Nephron progenitor cell (in vitro differentiated cells): ENCODE results near the gene PLEKHA5.
A peak's percentile ranks its signal among the peaks of the same experiment; 100 is the strongest.

ENCODE experiments used
- DNase-seq: peaks from one replicate; pipeline ENCODE4 v3.0.0; 2021
- H3K27ac Mint-ChIP-seq: 2 replicates; pipeline ENCODE4 v1.8.0; 2021; ENCODE audit warnings: mild to moderate bottlenecking, moderate library complexity, mixed read lengths
- H3K27me3 Mint-ChIP-seq: 2 replicates; pipeline ENCODE4 v1.8.0; 2021; ENCODE audit warnings: mild to moderate bottlenecking, low read depth, mixed read lengths; ENCODE audit not compliant: poor library complexity
- H3K36me3 Mint-ChIP-seq: 2 replicates; pipeline ENCODE4 v1.8.0; 2021; ENCODE audit warnings: low read depth, mixed read lengths
- H3K4me1 Mint-ChIP-seq: 2 replicates; pipeline ENCODE4 v1.8.0; 2021; ENCODE audit warnings: mixed read lengths
- H3K4me3 Mint-ChIP-seq: 2 replicates; pipeline ENCODE4 v1.8.0; 2021; ENCODE audit warnings: mild to moderate bottlenecking, moderate library complexity, mixed read lengths
- H3K9me3 Mint-ChIP-seq: 2 replicates; pipeline ENCODE4 v1.8.0; 2021; ENCODE audit warnings: mild to moderate bottlenecking, moderate library complexity, mixed read lengths
- TF ChIP-seq, protein P1 (sequence below): fragments of 200-600 bp; sonication (generic); IDR thresholded peaks from 2 replicates; pipeline ENCODE4 v1.5.0; 2021; ENCODE audit warnings: antibody characterized with exemption

PLEKHA5 gene

DNA sequence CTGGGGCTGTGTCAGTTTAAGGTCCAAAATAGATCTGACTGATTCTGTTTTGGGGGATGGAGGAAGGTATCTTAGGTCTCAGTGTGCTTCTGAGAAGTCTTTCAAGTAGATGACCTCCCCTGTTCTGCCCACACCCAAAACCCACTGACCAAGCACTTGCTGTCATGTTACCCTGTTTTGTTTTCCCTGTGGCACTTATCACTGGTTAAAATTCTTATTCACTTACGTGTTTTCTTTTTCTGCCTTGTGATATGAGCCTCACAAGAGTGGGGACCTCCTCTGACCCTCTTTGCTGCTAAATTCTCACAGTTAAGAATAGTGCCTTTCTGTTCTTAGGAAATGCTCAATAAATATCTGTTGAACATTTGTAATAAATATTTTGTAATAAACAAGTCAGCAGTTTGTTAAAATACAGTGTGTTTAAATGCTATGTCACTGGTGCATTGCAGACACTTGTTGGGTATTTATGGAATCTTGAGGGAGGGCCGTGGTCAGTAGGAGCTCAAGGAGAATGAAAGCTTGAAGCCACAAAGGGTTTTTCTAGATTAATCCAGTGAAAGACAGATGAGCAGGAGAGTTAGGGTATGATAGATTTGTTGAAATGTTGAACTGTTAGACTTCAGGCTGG is 20.9 kb downstream of the PLEKHA5 start:
- TF ChIP-seq, protein P1, sequence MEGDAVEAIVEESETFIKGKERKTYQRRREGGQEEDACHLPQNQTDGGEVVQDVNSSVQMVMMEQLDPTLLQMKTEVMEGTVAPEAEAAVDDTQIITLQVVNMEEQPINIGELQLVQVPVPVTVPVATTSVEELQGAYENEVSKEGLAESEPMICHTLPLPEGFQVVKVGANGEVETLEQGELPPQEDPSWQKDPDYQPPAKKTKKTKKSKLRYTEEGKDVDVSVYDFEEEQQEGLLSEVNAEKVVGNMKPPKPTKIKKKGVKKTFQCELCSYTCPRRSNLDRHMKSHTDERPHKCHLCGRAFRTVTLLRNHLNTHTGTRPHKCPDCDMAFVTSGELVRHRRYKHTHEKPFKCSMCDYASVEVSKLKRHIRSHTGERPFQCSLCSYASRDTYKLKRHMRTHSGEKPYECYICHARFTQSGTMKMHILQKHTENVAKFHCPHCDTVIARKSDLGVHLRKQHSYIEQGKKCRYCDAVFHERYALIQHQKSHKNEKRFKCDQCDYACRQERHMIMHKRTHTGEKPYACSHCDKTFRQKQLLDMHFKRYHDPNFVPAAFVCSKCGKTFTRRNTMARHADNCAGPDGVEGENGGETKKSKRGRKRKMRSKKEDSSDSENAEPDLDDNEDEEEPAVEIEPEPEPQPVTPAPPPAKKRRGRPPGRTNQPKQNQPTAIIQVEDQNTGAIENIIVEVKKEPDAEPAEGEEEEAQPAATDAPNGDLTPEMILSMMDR: no peak
- H3K27ac Mint-ChIP-seq: no peak overlapping the region
- peaks cover 8% of the 10 kb centered on the region for H3K4me1 Mint-ChIP-seq
- no peak for DNase-seq
- no peaks in the 10 kb centered on the region for H3K27me3 Mint-ChIP-seq
- H3K4me3 Mint-ChIP-seq: no peak overlapping the region
- peaks cover 58% of the 10 kb centered on the region for H3K36me3 Mint-ChIP-seq
- peaks cover 8% of the 10 kb centered on the region for H3K9me3 Mint-ChIP-seq

DNA sequence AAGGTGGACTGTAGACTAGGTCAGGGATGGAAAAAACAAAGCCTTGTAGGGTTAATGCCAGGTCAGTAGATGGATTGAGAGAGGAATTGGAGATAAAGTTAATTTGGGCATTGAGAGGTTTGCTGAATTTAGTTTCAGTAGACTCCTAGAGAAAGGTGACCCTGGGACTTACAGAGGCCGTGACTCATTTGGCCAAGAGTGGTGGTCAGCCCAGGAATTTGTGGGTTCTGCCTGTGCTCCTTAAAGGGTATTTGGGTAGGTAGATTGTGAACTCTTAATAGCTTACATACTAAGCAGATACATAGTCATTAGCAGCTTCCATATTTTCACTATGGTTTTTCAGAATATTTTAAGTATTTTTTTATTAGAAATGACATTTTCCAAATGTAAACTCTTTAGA is 21.8 kb downstream of the PLEKHA5 start:
- H3K27ac Mint-ChIP-seq: peak overlapping the region; percentile 10
- H3K4me3 Mint-ChIP-seq: no peak overlapping the region
- H3K4me1 Mint-ChIP-seq: peaks cover 17% of the 10 kb centered on the region
- no peak for DNase-seq
- TF ChIP-seq, protein P1: no peak
- H3K9me3 Mint-ChIP-seq: peaks cover 8% of the 10 kb centered on the region
- no peaks in the 10 kb centered on the region for H3K27me3 Mint-ChIP-seq
- H3K36me3 Mint-ChIP-seq: peaks cover 53% of the 10 kb centered on the region

DNA sequence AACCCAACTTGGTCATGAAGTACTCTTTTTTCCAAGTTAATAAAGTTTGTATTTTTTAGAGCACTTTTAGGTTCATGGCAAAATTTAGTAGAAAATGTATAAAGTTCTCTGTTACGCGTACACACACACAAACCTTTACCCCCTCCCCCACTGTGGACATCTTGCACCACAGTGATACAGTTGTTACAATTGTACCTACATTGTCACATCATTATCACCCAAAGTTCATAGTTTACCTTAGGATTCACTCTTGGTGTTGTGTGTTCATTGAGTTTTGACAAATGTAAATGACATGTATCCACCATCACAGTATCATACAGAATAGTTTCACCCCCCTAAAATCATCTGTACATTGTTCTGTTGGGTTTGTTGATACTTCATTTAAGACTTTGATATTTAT is 23.9 kb downstream of the PLEKHA5 start:
- H3K9me3 Mint-ChIP-seq: peaks cover 8% of the 10 kb centered on the region
- TF ChIP-seq, protein P1: no peak
- no peak overlapping the region for H3K27ac Mint-ChIP-seq
- no peak for DNase-seq
- H3K27me3 Mint-ChIP-seq: no peaks in the 10 kb centered on the region
- H3K4me1 Mint-ChIP-seq: peaks cover 17% of the 10 kb centered on the region
- H3K4me3 Mint-ChIP-seq: no peak overlapping the region
- H3K36me3 Mint-ChIP-seq: peaks cover 51% of the 10 kb centered on the region

DNA sequence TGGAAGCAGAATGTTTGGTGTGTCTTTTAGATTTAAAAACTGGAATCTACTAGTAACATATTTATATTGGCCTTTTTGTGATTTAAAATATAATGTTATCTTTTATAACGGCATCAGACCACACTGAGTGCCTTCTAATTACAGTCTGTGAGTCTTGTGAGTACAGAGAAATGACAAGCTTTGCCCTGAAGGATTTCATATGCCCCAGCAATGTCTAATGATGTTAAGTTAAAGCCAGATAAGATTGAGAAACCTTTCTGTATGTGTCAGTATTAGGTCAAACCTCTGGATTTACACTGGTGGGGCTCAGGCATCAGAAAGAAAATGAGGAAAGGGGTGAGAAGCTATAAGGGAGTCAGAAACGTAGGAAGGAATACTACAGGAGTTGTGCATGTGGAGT is 25.2 kb downstream of the PLEKHA5 start:
- no peak for DNase-seq
- H3K9me3 Mint-ChIP-seq: peaks cover under 1% of the 10 kb centered on the region
- H3K4me1 Mint-ChIP-seq: peaks cover 17% of the 10 kb centered on the region
- H3K36me3 Mint-ChIP-seq: peaks cover 41% of the 10 kb centered on the region
- H3K4me3 Mint-ChIP-seq: no peak overlapping the region
- H3K27ac Mint-ChIP-seq: peak overlapping the region; percentile 77
- TF ChIP-seq, protein P1: no peak
- H3K27me3 Mint-ChIP-seq: no peaks in the 10 kb centered on the region

DNA sequence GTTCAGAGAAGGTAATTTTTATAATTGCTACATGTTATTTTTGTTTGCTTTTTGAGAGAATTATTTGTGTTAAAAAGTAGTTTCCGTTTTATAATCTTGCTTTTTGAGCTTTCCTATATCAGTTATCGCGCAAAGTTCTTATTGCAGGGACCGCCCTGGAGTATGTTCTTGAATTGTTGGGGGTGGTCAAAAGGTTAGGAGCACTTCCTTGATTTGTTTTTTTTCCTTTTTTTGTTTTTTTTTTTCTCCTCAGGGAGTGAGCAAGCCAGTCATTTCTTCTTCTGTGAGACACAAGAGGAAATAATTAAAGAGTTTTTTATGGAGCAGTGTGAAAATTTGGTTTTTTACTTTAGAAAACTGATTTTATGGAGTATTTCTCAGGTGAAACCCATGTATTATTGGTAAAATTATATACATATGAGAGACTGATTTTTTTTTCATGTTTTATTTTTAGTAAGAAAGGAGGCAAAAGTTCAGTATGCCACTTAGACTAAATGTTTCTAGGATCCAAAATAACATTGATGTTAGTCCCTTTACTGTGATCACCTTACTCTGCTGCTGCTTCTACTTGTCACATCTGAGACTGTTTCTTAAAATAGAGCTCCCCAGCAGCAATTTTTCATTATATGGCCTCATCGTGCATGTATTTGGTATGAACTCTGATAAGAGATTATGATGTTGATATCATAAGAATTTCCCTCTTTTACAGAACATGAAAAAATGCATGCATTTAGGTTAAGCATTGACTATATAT is 26.6 kb downstream of the PLEKHA5 start:
- TF ChIP-seq, protein P1: no peak
- Mint-ChIP-seq H3K27me3 (no peaks in the 10 kb centered on the region), H3K4me1 (peaks cover 17% of the 10 kb centered on the region), H3K36me3 (peaks cover 27% of the 10 kb centered on the region), H3K9me3 (no peaks in the 10 kb centered on the region), H3K27ac (peak overlapping the region; percentile 82), H3K4me3 (peak overlapping the region; percentile 24)
- DNase-seq: no peak
